Muscle of arm (tissue), 12 donors: ENCODE data around the gene FGD4. TPM values are rescaled to one million over a fixed set of nuclear protein-coding genes. Genes with fewer than 3 reads are reported as not detected.
A peak's percentile ranks its signal among the peaks of the same experiment; 100 is the strongest.

Experiments used
- DNase-seq: peaks from one replicate; pipeline ENCODE4 v3.0.0-alpha.2; 2013
- polyA plus RNA-seq, 12 donors: library from polyadenylated mRNA; unstranded; fragments of 120-200 nt; gene quantifications; one replicate each; pipeline ENCODE4 v1.2.1, GENCODE V29; 2013; ENCODE audit not compliant: insufficient read length in 12 of 12

FGD4 gene
- polyA plus RNA-seq, 12 donors: 12.4 to 31.5 (median 25.8) TPM; not detected in 1

GRCh38 chr12:32671930-32672780, 272.8 kb downstream of the FGD4 start:
- peak; percentile 90 for DNase-seq

- DNase-seq: peak; percentile 96
These were observed 279.9 kb downstream of the FGD4 start, which contains the start of gene DNM1L for GRCh38 chr12:32679091-32679919. DNM1L (plus strand) TSS chr12:32679301; CDS start chr12:32679364, 63 bp downstream.

GRCh38 chr12:32679920-32680237, 280.5 kb downstream of the FGD4 start:
- no peak for DNase-seq

- no peak for DNase-seq
These were observed 281.4 kb downstream of the FGD4 start for GRCh38 chr12:32680787-32681186.

GRCh38 chr12:32681272-32681671, 281.9 kb downstream of the FGD4 start:
- DNase-seq: no peak

- no peak for DNase-seq
These were observed 287.0 kb downstream of the FGD4 start for GRCh38 chr12:32686340-32686739.

GRCh38 chr12:32688786-32689185, 289.4 kb downstream of the FGD4 start:
- DNase-seq: no peak

GRCh38 chr12:32690927-32691326, 291.6 kb downstream of the FGD4 start:
- DNase-seq: no peak

- no peak for DNase-seq
These were observed 293.0 kb downstream of the FGD4 start for GRCh38 chr12:32692358-32692757.

- no peak for DNase-seq
These were observed 293.7 kb downstream of the FGD4 start for GRCh38 chr12:32693036-32693435.
